GM12874 (cell line): ENCODE measurements around the gene KLHDC3.

Experiments used
- TF ChIP-seq, protein P1 (sequence below): IDR thresholded peaks from 2 replicates; pipeline ENCODE4 v1.5.1; 2011; ENCODE audit warnings: low read depth, mild to moderate bottlenecking, control low read depth, low read length, moderate library complexity; ENCODE audit not compliant: insufficient read depth

KLHDC3 gene

DNA sequence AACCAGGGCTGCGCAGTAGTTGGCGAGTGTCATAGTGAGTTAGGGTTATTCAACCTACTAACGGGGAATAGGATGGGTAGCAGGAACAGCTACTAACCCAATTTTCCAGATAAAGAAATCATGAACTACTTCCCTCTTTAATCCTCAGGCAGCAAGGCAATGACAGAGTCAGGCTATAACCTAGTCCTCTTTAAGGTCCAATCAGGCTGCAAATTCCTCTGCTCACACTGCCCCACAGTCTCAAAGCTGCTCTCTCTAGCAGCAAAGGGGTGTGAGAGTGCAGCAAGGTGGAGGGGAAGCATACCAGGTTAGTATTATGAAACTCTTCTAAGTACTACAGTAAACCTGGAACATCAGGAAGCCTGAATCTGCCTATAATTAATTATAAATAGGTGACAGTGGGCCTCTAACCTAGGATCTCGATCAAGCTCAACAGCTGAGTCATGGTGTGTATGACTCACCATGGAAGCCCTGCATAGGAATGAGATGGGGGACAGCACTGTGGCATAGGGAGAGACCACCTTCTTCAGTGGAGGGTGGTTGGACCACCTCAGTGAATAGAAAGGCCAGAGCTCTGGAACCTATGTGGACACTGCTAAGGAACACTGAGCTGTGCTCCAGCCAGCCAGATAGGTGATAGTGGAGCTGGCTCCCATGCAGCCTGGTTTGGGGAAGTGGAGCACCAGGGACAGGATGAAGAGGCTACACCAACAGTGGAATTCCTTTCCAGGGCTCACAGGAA lies 43.0 kb upstream of the KLHDC3 start:
- TF ChIP-seq, protein P1, sequence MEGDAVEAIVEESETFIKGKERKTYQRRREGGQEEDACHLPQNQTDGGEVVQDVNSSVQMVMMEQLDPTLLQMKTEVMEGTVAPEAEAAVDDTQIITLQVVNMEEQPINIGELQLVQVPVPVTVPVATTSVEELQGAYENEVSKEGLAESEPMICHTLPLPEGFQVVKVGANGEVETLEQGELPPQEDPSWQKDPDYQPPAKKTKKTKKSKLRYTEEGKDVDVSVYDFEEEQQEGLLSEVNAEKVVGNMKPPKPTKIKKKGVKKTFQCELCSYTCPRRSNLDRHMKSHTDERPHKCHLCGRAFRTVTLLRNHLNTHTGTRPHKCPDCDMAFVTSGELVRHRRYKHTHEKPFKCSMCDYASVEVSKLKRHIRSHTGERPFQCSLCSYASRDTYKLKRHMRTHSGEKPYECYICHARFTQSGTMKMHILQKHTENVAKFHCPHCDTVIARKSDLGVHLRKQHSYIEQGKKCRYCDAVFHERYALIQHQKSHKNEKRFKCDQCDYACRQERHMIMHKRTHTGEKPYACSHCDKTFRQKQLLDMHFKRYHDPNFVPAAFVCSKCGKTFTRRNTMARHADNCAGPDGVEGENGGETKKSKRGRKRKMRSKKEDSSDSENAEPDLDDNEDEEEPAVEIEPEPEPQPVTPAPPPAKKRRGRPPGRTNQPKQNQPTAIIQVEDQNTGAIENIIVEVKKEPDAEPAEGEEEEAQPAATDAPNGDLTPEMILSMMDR = no peak

DNA sequence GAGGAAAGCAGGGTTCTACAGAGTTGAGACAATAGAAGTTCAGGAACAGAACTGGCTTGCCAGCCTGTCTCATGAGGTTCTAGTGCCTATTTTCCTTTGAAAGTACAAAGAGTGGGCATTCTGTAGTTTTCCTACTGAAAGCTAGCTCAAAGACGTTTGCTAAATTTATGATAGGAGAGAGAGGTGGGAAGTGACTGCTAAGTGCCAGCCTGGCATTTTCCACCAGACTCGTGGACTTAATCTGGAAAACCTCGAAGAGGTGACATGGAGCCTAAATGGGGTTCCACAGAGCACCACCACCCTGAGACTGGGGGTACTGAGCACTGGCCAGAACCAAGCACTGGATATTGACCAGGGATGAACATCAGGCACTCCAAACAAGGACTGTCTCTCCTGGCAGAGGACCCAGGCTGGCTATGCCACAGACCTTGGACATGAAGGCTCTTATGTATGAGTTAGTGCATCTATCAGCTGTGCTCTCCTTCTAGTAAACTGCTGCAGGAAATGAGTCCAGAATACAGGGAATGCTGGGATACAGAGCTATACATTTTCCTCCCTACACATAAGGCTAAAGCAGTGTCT lies 42.2 kb upstream of the KLHDC3 start:
- TF ChIP-seq, protein P1 = no peak

DNA sequence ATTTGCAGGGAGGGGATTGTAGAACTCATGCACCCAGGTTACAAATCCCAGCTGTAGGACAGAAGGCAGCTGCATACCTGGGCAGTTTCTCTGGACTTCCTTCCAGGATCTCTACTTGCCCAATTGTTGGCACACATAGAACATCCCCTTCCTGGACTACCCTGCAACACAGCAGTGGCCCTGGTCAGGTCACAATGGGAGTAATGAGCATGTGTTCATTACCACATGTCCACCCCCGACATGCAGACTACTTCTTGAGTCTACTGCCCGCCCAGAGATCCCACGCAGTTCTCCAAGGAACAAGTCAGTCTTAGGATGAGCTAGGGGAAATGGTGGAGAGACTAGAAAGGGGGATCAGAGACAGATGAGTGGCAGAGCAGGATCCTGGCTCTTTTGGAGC lies 40.1 kb upstream of the KLHDC3 start:
- TF ChIP-seq, protein P1 = no peak

DNA sequence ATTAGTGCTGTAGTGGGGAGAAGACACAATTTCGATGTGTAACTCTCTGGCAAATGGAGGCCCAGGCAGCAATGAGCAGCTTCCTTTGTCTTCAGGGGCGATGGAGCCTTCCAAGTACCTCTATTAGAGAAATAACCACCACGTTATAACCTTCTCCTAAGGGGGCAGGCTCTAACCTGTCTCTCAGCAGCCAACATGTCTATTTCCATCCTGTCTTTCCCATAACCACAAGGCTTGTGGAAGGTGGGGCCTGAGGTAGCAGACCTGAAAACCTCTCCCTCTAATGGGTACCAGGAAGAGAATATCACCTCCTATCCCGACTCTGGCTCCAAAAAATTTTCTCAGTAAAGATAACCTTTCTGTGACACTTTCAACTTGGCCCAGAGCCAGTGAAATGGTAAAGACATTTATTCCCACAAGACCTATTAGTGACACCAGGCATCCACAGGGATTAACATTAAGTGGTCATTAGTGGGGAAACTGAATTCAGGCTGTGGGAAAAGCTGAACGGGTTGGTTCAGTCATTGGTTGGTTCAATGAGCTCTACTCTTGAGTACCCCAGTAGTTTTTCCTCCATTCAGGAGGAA lies 39.0 kb upstream of the KLHDC3 start:
- TF ChIP-seq, protein P1 = no peak

DNA sequence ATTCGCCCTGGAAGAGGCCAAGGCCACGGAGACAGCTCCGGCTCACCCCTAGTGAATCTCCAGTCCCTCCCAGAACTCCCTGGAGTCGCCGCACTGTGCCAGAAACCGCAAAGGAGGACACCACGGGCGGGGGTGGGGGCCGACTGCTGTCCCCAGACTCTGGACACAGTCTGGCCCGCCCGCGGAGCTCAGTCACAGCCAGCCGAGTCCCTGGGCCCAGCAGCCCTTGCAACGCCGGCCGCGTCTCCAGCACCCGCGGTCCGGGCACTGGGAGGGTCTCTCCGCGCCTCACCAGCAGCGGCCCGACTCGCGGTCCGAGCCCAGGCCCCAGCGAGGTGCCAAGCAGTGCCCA lies 35.6 kb upstream of the KLHDC3 start:
- TF ChIP-seq, protein P1 = no peak

DNA sequence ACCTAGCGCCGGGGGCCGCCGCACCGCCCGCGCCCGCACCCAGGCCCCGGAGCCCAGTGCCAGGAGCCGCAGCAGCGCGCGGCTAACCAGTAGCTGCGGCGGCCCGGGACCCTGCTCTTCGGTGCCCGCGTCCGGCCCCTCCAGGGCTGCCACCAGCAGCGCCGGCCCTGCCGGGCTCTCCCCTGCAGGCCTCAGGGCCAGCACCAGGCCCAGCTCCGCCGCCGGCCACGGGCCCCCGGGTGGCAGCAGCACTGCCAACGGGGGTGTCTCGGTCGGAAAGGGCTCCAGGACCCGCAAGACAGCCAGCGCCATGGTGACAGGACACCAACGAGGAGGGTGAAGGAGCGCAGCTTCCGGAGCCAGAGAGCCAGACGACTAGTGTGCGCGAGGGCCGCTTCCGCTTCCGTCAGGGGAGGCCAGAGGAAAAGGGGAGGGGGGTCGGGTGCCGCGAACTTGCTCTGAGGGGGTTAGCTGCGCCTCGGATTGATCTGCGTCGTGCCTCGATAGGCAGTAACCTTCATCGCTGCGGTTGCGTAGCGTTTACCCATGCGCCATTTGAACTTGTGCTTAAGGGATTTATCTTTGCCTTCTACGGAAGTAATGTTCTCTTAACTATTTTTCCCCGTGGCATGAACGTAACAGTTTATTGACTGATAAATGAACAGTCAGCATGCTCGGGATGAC lies 35.1 kb upstream of the KLHDC3 start, which contains the start of gene PEX6:
PEX6 (minus strand) TSS at position 343 of the 684 bp plus-strand sequence; CDS start at position 312, 31 bp downstream.
- TF ChIP-seq, protein P1 = no peak

DNA sequence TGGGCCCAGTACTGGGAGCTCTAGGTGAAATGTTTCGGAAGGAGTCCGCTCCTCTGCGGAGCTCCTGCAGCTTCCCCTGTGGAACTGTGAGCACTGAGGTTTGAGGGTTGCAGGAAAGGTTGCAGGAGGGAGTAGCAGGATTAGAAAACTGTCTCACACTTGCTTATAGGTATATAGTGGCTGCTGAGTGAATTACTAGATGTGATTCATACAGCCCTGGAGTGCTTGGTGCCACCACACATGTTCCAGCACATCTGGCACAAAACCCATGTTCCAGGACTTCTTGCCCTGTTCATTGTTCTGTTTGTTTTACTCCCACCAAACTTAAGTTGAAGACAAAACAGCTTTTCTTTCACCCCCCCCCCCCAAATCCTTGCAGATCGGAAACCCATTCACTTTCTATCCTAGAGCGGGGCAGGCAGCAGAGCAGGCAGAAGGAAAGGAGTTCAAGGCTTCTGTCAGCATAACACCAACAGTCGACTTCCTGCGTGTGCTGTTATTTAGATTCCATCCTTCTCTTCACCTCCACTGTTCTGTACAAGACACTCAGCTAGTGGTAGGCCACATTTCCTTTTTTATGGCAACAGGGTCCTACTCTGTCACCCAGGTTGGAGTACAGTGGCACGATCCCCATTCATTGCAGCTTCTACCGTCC lies 34.4 kb upstream of the KLHDC3 start:
- TF ChIP-seq, protein P1 = no peak
